Measurements from ENCODE around the gene PROZ.

DNA sequence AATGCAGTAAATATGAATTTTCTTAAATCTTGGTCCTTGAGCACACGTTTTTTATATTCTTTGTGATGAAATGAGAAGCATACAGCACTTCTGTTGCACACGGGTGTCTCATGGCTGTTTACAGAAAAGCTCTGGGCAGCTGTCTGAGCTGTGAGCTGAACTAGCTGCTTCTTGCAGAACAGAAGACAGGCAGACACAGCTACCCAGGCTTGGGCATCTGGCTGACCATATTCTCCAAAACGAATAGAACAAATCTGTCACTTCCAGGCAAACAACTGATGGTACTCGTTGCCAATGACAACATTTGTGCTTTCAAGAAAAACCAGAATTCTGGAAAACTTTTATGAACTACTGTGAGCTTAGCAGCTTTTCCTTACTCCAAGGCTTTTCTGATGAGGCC, 33.8 kb downstream of the PROZ start:
- TF ChIP-seq FOXP2 (optimal IDR thresholded peaks at IDR 0.05; ENCODE audit: control extremely low read depth, extremely low read length, insufficient read depth) (no peak), EZH2 (IDR thresholded peaks at IDR 0.05) (no peak), POLR2AphosphoS5 (IDR thresholded peaks at IDR 0.05; ENCODE audit: borderline replicate concordance, low read depth, low read length) (no peak)
